GM19463 (cell line): Measurements from ENCODE around the gene TSPAN14.

Experiments used
- ATAC-seq: cut with Tn5 transposase; IDR thresholded peaks from one replicate; pipeline ENCODE4 v1.9.1; 2021; ENCODE audit warnings: mild to moderate bottlenecking, moderate library complexity; ENCODE audit not compliant: unreplicated experiment

TSPAN14 gene

GRCh38 chr10:80486785-80487420 lies 32.8 kb downstream of the TSPAN14 start:
- ATAC-seq, result no peak

GRCh38 chr10:80487421-80487785 lies 33.3 kb downstream of the TSPAN14 start:
- no peak for ATAC-seq

- ATAC-seq, result peak; percentile 51
These were observed 33.9 kb downstream of the TSPAN14 start for GRCh38 chr10:80487791-80488538.

- no peak for ATAC-seq
These were observed 34.5 kb downstream of the TSPAN14 start for GRCh38 chr10:80488539-80489066.

- ATAC-seq, result no peak
These were observed 35.4 kb downstream of the TSPAN14 start for GRCh38 chr10:80489371-80490112.

- no peak for ATAC-seq
These were observed 37.4 kb downstream of the TSPAN14 start for GRCh38 chr10:80491251-80492102.

- peak; percentile 32 for ATAC-seq
These were observed 38.9 kb downstream of the TSPAN14 start for GRCh38 chr10:80492848-80493521.

GRCh38 chr10:80493522-80494051 lies 39.5 kb downstream of the TSPAN14 start:
- ATAC-seq, result peak; percentile 49

GRCh38 chr10:80496555-80497172 lies 42.6 kb downstream of the TSPAN14 start:
- no peak for ATAC-seq

GRCh38 chr10:80497187-80498077 lies 43.3 kb downstream of the TSPAN14 start:
- no peak for ATAC-seq

GRCh38 chr10:80498078-80498832 lies 44.1 kb downstream of the TSPAN14 start:
- no peak for ATAC-seq

GRCh38 chr10:80498833-80499741 lies 45.0 kb downstream of the TSPAN14 start:
- no peak for ATAC-seq

GRCh38 chr10:80500572-80501380 lies 46.7 kb downstream of the TSPAN14 start:
- ATAC-seq, result peak; percentile 66

GRCh38 chr10:80501381-80501912 lies 47.3 kb downstream of the TSPAN14 start:
- ATAC-seq, result no peak

GRCh38 chr10:80501913-80502521 lies 47.9 kb downstream of the TSPAN14 start:
- ATAC-seq, result no peak
